ENCODE results near the gene RWDD3. TPM values are rescaled to one million over a fixed set of nuclear protein-coding genes. Genes with fewer than 3 reads are reported as not detected.

RWDD3 gene
- total RNA-seq, 1 donor from 2014 or later: 16.4 TPM

DNA sequence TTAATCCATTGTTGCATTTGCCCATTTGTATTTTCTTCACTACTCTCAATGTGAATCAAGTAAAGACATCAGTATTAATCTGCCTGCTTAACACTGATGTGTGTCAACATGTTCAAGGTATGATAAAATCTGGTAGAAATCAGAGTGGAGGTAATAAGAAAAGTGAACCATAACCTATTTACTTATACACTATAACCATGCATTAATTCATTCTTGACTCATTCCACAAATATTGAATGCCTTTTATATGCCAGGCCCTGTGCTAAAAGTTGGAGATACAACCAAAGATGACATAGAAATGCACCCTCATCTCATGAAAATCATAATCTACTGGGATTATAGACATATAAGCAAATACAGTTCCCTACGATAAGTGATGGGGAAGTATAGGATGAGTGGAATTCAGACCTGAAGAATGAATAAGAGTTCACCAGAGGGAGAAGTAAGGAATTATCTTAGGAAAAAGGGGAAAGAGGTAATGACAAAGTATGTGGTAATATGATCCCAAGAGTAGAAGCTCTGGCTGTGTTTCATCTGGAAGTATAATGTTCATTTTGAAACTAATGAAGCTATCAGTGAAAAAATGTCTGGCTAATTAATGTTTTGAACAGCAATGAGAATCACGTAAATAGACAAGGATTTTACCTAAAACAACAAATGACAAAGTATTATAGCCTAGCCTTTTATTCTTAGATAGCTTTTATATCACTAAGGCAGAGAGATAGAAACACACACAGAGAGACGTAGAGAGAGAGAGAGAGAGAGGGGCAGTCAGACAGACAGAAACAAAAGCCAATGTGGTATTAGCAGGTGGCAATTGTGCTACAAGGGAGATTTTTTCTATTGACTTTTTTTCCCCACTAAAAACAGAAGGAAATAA, 7.0 kb upstream of the RWDD3 start:
- ATAC-seq: peak; percentile 58
- intact Hi-C loops (cut with DNase I): no loop called here

DNA sequence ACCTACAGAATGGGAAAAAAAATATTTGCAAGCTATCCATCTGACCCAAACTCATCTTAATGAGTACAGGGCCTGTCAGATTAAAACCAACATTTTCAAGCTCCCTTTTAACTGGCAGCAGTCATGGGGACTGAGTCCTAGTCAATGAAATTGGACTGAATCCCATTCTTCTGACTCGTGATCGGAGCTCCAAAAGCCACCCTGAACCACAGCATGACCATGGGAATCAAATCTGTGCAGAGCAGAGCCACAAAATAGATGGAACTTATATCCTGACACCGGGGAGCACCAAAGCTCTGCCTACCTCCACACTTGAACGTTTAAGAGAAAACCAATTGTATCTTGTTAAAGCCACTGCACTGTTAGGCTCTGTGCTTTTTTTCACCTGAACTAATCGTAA, 5.0 kb upstream of the RWDD3 start:
- no peak for ATAC-seq
- intact Hi-C loops (cut with DNase I): no loop called here
- no peak for DNase-seq (ENCODE audit: missing footprints)

More for the DNA sequence above, 7.0 kb upstream of the RWDD3 start:
- DNase-seq (ENCODE audit: missing footprints): no peak

DNA sequence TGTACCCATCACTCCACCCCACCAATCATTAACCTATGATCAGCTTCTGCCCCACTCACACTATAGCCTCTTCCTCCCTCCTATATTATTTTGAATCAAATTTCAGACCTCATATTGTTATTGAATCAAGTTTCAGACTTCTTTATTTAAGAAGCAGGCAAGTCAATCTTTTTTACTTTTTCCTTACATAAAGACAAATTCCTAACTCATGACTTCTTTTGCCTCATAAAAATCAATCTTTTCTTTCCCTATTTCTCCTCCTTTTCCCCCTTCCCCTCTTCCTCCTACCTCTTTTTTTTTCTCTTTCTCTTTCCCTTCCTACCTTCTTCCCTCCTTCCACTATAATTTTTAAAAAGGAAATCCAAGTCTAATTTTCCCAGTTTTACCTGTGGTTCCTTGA, 4.3 kb upstream of the RWDD3 start:
- no peak for ATAC-seq
- intact Hi-C loops (cut with DNase I): no loop called here
- DNase-seq (ENCODE audit: missing footprints): no peak

DNA sequence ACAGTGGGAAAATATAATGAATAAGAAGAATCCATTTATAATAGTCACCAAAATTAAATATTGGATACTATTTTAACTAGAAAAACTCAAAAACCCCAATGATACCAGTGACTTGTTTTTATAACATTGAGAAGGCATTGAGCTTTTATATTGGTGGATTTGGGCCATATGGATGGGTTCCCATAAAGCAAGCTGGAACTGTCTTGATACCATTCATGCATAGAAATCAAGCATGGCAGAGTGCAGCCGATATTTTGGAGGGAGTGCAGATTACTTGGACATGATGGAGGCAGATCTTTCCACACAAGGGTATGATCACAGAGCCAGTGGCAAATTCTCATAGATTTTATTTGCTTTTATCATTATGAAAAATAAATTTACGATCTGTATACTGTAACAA, 3.8 kb upstream of the RWDD3 start:
- ATAC-seq: no peak
- intact Hi-C loops (cut with DNase I): no loop called here
- DNase-seq (ENCODE audit: missing footprints): no peak

DNA sequence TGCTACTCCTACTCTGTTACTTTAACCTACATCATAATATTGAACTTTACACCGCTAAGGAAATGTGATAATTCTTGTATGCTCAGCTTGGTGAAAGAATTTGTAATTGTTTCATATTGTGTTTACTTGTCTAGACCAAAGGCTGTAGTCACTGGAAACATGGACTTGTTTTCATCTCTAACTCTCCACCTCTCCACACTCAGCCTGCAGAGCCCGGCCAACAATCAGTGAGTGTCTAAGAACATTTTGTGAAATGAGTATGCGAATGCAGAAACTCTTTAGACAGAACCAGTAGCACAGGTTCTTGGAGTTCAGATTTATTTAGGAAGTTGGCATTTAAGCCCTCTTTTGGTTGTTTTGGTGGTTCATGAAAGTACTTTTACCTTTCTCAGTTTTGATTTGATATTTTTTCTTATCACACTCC, 3.2 kb upstream of the RWDD3 start:
- peak; percentile 65 for DNase-seq (ENCODE audit: missing footprints)
- peak; percentile 29 for ATAC-seq
- intact Hi-C loops (cut with DNase I): no loop called here

DNA sequence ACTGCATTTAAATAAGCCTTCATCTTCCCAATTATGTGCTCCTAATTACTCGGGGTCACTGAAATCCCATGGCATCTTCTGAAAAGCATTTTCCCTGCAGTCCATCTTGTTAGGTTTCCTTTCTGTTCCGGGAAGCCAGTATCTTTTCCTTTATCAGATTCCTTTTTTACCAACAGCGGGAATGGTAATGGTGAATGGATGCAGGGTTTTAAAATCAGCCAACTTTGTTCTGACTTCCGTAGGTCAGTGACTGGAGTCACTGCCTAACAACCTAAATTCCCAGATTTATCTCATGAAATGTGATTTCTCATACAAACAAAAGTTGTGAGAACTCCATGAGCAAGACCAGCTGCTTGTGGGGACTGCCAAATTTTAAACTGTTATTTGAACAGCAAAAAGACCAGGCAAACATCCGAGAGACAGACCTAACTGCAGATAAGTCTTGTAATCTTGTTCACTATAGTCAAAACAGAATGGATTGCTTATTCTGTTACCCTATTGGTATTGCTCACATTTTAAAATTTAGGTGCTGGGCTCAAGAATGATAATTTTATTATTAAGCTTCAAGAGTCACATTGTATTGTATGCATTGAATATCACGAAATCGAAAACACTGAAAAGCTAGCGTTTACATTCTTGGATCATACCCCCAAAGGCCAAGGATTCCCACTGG, 1.2 kb upstream of the RWDD3 start:
- intact Hi-C loops (cut with DNase I): loop anchor here (1.0 to 2.0 kb wide), 3 partner anchors 34 to 160 kb away; partner anchors contain the start of genes ALG14 and TLCD4
- ATAC-seq (peak; percentile 11), DNase-seq (ENCODE audit: missing footprints) (no peak)

DNA sequence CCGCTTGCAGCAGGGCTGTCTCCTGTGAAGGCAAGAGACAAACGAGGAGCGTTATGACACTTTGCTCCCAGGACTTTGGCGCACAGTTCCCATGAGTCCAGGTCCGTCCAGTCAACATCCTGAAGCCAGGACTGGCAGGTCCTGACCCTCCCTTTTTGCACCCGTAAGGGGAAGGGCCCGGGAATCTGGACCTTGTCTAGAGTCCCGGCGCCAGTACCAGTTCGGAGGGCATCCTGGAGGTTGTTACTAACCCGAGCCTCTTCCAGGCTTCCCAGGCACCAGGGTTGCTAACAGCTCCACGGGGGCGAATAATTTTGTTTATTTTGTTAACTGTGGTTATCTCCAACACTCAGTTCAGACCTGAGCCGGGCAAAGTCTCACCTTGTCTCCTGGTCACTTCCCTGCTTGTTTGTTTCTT, 682 bp upstream of the RWDD3 start:
- peak; percentile 62 for DNase-seq (ENCODE audit: missing footprints)
- ATAC-seq: peak; percentile 33
- intact Hi-C loops (cut with DNase I): loop anchor here (1.0 to 2.0 kb wide), 3 partner anchors 35 to 161 kb away; partner anchors contain the start of genes ALG14 and TLCD4

DNA sequence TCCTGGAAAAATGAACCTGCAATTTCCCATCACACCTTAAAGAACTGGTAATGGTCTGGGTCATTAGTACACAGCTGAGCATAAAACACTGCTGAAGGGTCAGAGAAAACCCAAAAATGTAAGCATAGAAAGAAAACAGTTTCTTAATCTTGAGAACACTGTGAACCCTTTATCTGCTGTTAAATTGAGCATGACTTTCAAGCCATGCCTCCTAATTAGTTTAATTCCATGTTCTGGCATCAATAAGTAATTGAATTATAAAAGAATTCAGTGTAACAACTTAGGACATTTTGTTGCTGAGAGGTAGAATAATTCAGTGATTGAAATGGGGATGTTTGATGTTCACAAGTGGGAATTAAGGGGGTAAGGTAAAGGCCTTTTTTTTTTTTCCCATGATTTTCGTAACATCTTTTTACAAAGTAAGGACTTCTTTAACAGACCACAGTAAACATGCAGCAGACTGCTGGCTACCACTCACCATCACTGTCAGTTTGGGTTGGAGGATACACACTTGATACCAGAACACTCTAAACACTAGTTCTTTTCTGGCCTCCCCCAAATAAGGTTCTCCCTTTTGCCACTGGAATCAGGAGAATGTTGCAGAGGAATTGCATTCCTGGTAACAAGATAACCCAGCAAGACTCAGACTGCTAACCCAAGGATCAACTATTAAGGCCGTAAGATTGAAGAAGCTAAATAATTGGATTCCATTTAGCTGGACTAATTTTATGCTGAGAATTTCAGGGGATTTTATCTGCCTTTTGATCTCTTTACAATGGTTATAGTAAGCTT, 3.0 kb downstream of the RWDD3 start:
- intact Hi-C loops (cut with DNase I): no loop called here
- ATAC-seq: no peak

DNA sequence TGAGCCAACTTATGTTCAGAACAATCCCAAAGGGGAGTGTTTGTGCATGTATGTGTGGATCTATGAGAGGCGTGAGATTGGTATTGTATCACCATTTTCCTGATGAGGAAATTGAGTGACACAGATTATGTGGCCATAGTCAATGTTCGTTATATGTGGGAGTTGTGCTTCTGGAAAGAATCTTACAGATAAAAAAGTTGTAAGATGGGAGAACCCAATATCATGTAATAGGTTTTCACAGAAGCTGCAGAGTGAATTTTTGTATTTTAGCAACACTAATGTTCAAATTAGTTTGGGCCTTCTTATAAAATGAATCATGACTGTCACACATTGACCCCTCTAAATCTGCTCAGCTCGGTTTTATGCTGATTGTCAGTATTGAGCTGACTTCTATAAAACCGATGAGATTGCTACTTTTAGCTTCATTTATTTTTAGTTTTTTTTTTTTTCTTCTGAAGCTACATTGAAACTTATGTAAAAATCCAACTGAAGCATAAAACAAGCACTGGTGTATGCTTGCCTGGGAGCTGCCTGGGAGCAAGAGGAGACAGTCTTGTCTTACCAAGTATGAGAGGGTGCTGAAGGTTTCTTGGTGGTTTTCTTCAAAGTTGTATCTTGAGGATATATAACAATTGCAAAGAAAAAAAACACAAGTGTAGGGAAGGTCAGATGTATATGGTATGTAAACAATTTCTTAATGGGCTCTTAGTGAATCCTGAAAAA, 4.1 kb downstream of the RWDD3 start:
- DNase-seq (ENCODE audit: missing footprints): no peak
- intact Hi-C loops (cut with DNase I): no loop called here
- no peak for ATAC-seq

More for the DNA sequence above, 3.0 kb downstream of the RWDD3 start:
- DNase-seq (ENCODE audit: missing footprints): no peak

DNA sequence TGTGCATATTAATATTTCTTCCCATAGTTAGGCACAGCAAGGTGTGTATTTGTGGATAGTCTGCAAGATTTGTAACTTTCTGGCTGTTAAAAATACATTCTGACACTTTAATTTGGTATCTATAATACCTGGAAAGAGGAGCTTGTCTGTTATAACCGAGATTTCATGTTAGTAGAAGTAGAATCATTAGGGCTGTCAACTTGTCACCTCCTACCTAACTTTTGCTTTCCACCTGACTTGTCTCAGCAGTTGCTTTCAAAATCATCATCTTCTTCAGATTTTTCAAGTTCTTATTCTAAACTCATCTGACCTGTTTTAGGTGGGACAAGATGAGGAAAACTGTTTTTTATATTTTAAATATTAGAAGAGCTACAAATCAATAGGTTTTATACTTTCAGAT, 11.0 kb downstream of the RWDD3 start:
- ATAC-seq (no peak), DNase-seq (ENCODE audit: missing footprints) (no peak)
- intact Hi-C loops (cut with DNase I): no loop called here

DNA sequence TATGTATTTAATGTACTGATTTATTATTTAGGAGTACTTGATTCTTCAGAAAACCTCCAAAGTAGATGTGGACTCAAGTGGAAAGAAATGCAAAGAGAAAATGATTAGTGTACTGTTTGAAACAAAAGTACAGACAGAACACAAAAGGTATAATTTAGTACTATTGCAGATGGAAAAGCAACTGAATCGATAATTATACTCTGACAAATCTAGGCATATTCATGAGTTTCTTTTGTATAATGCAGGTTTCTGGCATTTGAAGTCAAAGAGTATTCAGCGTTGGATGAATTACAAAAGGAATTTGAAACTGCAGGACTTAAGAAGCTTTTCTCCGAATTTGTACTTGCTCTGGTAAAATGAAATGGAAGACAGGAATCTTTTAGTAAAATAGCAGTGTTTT, 12.5 kb downstream of the RWDD3 start:
- DNase-seq (ENCODE audit: missing footprints) (no peak), ATAC-seq (no peak)
- intact Hi-C loops (cut with DNase I): no loop called here

DNA sequence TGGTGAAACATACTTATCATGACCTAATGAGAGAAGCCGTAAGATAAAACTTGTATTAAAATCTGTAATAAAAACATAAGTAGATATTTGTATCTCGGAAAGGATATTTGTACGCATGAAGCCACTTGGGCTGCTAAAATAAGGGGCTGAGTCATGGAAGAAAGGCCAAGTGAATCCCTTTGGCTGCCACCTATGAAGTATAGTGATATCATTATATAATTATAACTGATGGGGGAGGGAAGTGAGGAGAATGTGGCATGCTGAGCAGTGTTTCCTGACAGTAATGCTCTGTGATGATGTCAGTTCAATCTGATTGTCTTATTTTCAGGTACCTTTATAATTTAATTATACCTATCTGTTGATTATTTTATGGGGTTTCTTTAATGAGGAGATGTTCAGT, 13.6 kb downstream of the RWDD3 start:
- DNase-seq (ENCODE audit: missing footprints): no peak

DNA sequence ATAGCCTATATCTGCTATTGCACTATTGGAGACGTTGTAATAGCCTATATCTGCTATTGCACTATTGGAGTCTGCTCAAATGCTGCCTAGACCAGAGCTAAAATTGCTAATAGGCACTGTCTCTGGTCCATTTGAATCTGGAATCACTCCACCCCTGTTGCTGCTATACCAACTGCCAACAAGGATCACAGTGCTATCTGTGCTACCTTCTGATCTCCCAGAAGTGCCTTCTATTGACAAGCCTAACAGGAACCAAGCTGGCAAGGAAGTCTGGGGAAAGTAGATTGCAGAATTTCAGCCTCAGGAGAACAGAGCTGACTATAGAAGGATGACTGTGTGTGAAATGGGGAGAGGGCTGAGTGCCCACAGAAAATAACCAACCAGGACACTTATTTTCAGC, 15.9 kb downstream of the RWDD3 start:
- intact Hi-C loops (cut with DNase I): no loop called here
- ATAC-seq (peak; percentile 65), DNase-seq (ENCODE audit: missing footprints) (no peak)

More for the DNA sequence above, 13.6 kb downstream of the RWDD3 start:
- intact Hi-C loops (cut with DNase I): no loop called here
- ATAC-seq: peak; percentile 64

DNA sequence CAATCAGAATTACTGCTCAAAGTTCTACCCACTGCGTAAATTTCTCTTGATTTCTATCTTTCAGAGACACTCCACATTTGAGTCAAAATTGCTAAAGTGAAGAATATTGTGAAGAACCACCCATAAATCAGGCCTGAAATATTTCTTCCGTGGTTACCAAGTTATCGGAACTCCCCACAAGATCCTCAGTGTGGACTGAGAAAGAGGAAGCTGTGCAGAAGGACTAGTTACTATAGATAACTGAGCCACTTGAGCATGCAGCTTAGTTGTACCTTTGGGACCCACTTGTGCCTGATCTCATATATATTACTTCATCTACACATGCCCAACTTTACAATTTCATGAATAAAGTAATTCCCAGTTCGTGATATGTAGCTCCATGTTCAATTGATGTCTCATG, 18.4 kb downstream of the RWDD3 start:
- ATAC-seq (no peak), DNase-seq (ENCODE audit: missing footprints) (no peak)
- intact Hi-C loops (cut with DNase I): no loop called here

DNA sequence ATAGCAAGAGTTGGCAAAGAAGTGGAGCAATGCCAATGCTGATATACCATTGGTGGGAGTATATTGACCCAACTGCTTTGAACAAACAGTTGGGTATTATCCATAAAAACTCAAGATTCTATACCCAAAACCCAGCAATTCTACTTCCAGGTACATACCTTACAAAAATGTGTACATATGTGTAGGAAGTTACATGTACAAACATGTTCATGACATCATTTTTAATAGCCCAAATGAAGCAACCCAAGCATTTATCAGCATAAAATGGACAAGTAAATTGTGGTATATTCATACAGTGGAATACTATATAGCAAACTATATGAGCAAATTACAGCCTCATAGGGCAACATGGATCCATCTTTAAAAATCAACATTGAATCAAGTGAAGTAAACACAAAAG, 20.9 kb downstream of the RWDD3 start:
- no peak for ATAC-seq
- no peak for DNase-seq (ENCODE audit: missing footprints)
- intact Hi-C loops (cut with DNase I): no loop called here

DNA sequence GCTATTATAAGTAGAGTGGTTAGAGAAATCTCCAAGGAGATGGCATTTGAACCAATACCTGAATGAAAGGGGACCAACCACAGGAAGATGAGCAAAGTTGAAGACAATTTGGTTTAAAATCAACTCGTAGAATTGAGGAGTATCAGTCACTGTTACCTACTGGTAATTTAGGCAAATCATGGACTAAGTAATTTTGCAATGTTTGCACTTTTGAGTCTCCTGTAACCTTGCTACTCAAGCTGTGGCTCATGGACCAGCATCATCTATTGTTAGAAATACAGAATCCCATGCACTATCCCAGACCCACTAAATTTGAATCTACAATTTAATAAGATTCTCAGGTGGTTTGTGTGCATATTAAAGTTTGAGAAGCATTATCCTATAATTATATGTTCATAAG, 21.8 kb downstream of the RWDD3 start:
- intact Hi-C loops (cut with DNase I): no loop called here
- DNase-seq (ENCODE audit: missing footprints): no peak
- no peak for ATAC-seq

DNA sequence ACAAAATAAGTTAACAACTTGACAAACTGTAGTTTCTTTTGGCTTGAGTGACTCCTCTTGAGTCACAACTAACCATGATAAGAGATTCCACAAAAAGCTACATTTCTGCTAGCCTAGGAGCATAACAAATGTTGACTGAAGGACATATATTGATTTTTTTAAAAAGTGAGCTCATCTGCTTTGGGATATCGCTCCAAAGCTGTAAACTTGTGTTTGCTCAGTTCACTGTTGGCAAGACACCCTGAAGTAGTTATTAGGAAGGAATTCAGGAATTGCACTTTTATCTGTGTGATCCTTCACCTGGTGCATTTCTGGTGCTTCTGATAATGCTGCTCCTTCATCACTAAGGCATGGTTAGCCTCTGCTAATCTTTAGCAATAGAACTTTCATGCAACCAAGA, 23.7 kb downstream of the RWDD3 start:
- DNase-seq (ENCODE audit: missing footprints): no peak
- intact Hi-C loops (cut with DNase I): no loop called here
- ATAC-seq: no peak

DNA sequence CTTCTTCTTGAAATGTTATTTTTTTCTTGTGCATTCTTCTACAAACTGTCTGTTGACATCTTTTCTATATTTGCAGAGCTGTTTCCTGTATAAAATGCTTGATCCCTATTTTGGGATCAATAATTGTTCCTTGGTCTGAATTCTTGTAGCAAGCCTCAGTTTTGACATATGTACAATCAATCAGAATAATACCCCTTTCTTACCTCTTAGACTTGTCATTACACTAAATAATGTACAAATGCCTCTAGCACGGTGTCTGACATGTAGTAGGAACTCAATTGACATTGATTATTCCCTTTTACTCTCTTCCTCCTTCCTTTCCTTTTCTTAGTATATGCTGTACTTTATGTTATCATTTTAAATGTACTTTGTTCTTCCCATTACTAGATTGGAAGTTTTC, 25.2 kb downstream of the RWDD3 start:
- DNase-seq (ENCODE audit: missing footprints): no peak
- intact Hi-C loops (cut with DNase I): no loop called here
- no peak for ATAC-seq

DNA sequence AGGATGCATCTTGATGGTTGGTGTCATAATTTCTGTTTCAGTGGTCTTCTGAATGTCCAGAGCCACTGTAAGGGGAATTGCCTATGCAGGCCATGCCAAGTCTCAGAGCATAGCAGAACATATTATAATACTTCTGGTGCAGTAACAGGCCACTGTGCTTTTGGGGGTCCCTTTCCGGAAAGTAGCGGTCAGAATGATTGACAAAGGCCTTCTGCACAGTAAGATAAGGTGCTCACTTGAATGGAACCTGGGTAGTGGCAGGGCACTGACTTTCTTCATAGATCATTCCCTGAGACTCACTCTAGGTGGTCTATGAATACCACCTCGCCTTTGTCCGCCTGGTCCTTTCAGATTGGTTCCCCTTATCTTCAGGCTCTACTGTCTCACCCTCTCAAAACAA, 28.9 kb downstream of the RWDD3 start:
- ATAC-seq (no peak), DNase-seq (ENCODE audit: missing footprints) (no peak)
- intact Hi-C loops (cut with DNase I): no loop called here
